GM12878 (cell line): ENCODE measurements around the gene SYT1. TPM values are rescaled to one million over a fixed set of nuclear protein-coding genes. Genes with fewer than 3 reads are reported as not detected.

ENCODE experiments used
- ATAC-seq: fragments of 200-7000 bp; cut with Tn5 transposase; 3 replicates; pipeline ENCODE4 v1.9.1; 2020; ENCODE audit warnings: mild to moderate bottlenecking, moderate library complexity
- BruUV-seq: library from RNA; stranded (reverse); fragments of 400-500 nt; replicated peaks from 2 replicates; lab custom pipeline; 2021; lab: Mats Ljungman, UMichigan
- CTCF ChIA-PET: fragments of 300-600 bp; sonication (Branson Sonifier 250); formaldehyde crosslinking; extraction: SDS; loops from one replicate; lab custom pipeline; 2021; ENCODE audit warnings: inconsistent platforms; lab: Yijun Ruan, JAX
- POLR2A ChIA-PET: fragments of 350-600 bp; formaldehyde crosslinking; extraction: SDS; loops from one replicate; lab custom pipeline; 2021; ENCODE audit warnings: inconsistent platforms; lab: Charles Lee
- RAD21 ChIA-PET: fragments of 300-600 bp; sonication (Branson Sonifier 250); formaldehyde crosslinking; loops from one replicate; lab custom pipeline; 2023; ENCODE audit warnings: antibody characterized with exemption; ENCODE audit not compliant: unreplicated experiment; lab: Charles Lee
- SMC1A ChIA-PET: fragments of 300-600 bp; sonication (Branson Sonifier 250); formaldehyde crosslinking; loops from one replicate; lab custom pipeline; 2023; ENCODE audit not compliant: unreplicated experiment, uncharacterized antibody; lab: Charles Lee
- DNase-seq: peaks from one replicate; pipeline ENCODE4 v3.0.0-alpha.2; 2011; ENCODE audit warnings: low read depth, low spot score
- FAIRE-seq: peaks from 3 replicates; lab custom pipeline; 2011; peaks lifted over from hg19 to GRCh38; lab: Jason Lieb, UNC
- H2AFZ ChIP-seq: 2 replicates; pipeline ENCODE4 v1.6.0; 2011; ENCODE audit warnings: low read depth, low read length, control low read depth; ENCODE audit not compliant: control insufficient read depth
- H3K27ac ChIP-seq: 2 replicates; pipeline ENCODE4 v1.5.1; 2011; ENCODE audit warnings: control low read depth; ENCODE audit not compliant: control insufficient read depth, insufficient read depth
- H3K27me3 ChIP-seq, 2 experiments: replicated peaks in 1 of 2; 2 replicates each; pipeline versions ENCODE4 v1.6.0 to v1.6.1; 2011; ENCODE audit warnings: low read length in 1 of 2; ENCODE audit not compliant: control insufficient read depth in 2 of 2, insufficient read depth in 2 of 2
- H3K36me3 ChIP-seq, 2 experiments: 2 replicates each; pipeline ENCODE4 v1.5.1; 2011; ENCODE audit warnings: low read length in 1 of 2; ENCODE audit not compliant: control insufficient read depth in 2 of 2, insufficient read depth in 2 of 2
- H3K4me1 ChIP-seq: 2 replicates; pipeline ENCODE4 v1.6.1; 2011; ENCODE audit warnings: mild to moderate bottlenecking, low read length, moderate library complexity, mixed read lengths; ENCODE audit not compliant: control insufficient read depth, insufficient read depth
- H3K4me2 ChIP-seq: 2 replicates; pipeline ENCODE4 v1.6.0; 2011; ENCODE audit warnings: control low read depth; ENCODE audit not compliant: control insufficient read depth, insufficient read depth
- H3K4me3 ChIP-seq: fragments of 200-600 bp; sonication (generic); 2 replicates; pipeline ENCODE4 v1.5.1; 2016
- H3K79me2 ChIP-seq: 2 replicates; pipeline ENCODE4 v1.6.0; 2011; ENCODE audit warnings: low read length; ENCODE audit not compliant: control insufficient read depth, insufficient read depth
- H3K9ac ChIP-seq: 2 replicates; pipeline ENCODE4 v1.8.0; 2011; ENCODE audit warnings: low read length, control low read depth, mixed read lengths; ENCODE audit not compliant: control insufficient read depth, insufficient read depth
- H3K9me3 ChIP-seq: replicated peaks from 3 replicates; pipeline ENCODE4 v1.5.1; 2011; ENCODE audit warnings: mild to moderate bottlenecking, low read length; ENCODE audit not compliant: control insufficient read depth, insufficient read depth
- H4K20me1 ChIP-seq: 2 replicates; pipeline ENCODE4 v1.6.0; 2011; ENCODE audit not compliant: control insufficient read depth, insufficient read depth
- BACH1 ChIP-seq: fragments of 450-650 bp; IDR thresholded peaks from 2 replicates; pipeline ENCODE4 v1.6.1; 2017; ENCODE audit warnings: mild to moderate bottlenecking, borderline replicate concordance
- BMI1 ChIP-seq: fragments of 450-650 bp; IDR thresholded peaks from 2 replicates; pipeline ENCODE4 v1.6.1; 2016; ENCODE audit warnings: mild to moderate bottlenecking, moderate library complexity, borderline replicate concordance
- CBX5 ChIP-seq: sonication (generic); IDR thresholded peaks from 2 replicates; pipeline ENCODE4 v1.6.1; 2016; ENCODE audit warnings: low read depth, moderate library complexity, mild to moderate bottlenecking, inconsistent platforms
- HDGF ChIP-seq: fragments of 450-650 bp; IDR thresholded peaks from 2 replicates; pipeline ENCODE4 v1.6.1; 2016; ENCODE audit warnings: antibody characterized with exemption
- IKZF2 ChIP-seq, 2 experiments: fragments of 450-650 bp; IDR thresholded peaks; 2 replicates each; pipeline ENCODE4 v1.6.1; 2017; ENCODE audit warnings: mild to moderate bottlenecking in 2 of 2, moderate library complexity in 2 of 2
- IRF4 ChIP-seq: IDR thresholded peaks from 2 replicates; pipeline ENCODE4 v1.6.1; 2011; ENCODE audit warnings: low read depth, low read length
- JUNB ChIP-seq: IDR thresholded peaks from 2 replicates; pipeline ENCODE4 v1.6.1; 2016; ENCODE audit warnings: antibody characterized with exemption, mild to moderate bottlenecking
- MXI1 ChIP-seq: fragments of 150-350 bp; IDR thresholded peaks from 2 replicates; pipeline ENCODE4 v1.6.1; 2011; ENCODE audit warnings: low read depth, mild to moderate bottlenecking, inconsistent platforms, low read length, improper control_type of control experiment
- PAX5 ChIP-seq: IDR thresholded peaks from 2 replicates; pipeline ENCODE4 v1.6.1; 2011; ENCODE audit warnings: low read depth, low read length, borderline replicate concordance
- RCOR1 ChIP-seq: conservative IDR thresholded peaks from 2 replicates; pipeline ENCODE4 v1.6.1; 2012; ENCODE audit warnings: low read depth, low read length, improper control_type of control experiment
- RUNX3 ChIP-seq: IDR thresholded peaks from 2 replicates; pipeline ENCODE4 v1.6.1; 2012; ENCODE audit warnings: low read length, inconsistent platforms
- TAF1 ChIP-seq: IDR thresholded peaks from 2 replicates; pipeline ENCODE4 v1.6.1; 2011; ENCODE audit warnings: mild to moderate bottlenecking, low read depth, low read length, borderline replicate concordance
- WGBS: methylation state at CpG from one replicate; pipeline ENCODE4 v1.1.6; 2016; ENCODE audit warnings: low lambda C conversion rate; ENCODE audit not compliant: insufficient replicate concordance, insufficient coverage; ENCODE audit errors: missing lambda C conversion rate; 5-methylcytosine and 5-hydroxymethylcytosine counted together
- in situ Hi-C: fragments of 300-500 bp; cut with MboI; formaldehyde crosslinking; loops from 9 replicates; pipeline ENCODE4 v1.14.3; 2018; ENCODE audit warnings: mixed read lengths
- intact Hi-C: fragments of 100-400 bp; cut with micrococcal nuclease; formaldehyde crosslinking; loops from one replicate; pipeline ENCODE4 v1.14.2; 2022; ENCODE audit not compliant: unreplicated experiment
- polyA plus RNA-seq, 11 experiments: library from polyadenylated mRNA; depleted of rRNA in 4 of 11; unstranded in 6 of 11; stranded (reverse) in 5 of 11; fragments of >200 nt; fragmentation: Nextera tagmentation in 4 of 11; fragmentation: Illumina TruSeq in 1 of 11; extraction: Ambion mirVana in 4 of 11; extraction: Trizol in 1 of 11; gene quantifications; 1 replicate in 1 of 11; 2 replicates in 10 of 11; pipeline versions ENCODE4 v1.2.1 to v1.2.3, GENCODE V29; 2011 to 2016; ENCODE audit warnings: inconsistent platforms in 2 of 11, missing spikeins in 2 of 11, low read depth in 1 of 11
- total RNA-seq, 4 experiments: library from RNA; depleted of rRNA in 3 of 4; stranded (reverse); fragments of >200 nt in 3 of 4; fragmentation: Illumina TruSeq in 1 of 4; extraction: Trizol in 1 of 4; gene quantifications; 2 replicates each; pipeline versions ENCODE4 v1.2.1 to v1.2.3, GENCODE V29; 2013 to 2021
- TF ChIP-seq, protein P1 (sequence below): fragments of 450-650 bp; IDR thresholded peaks from 2 replicates; pipeline ENCODE4 v1.6.1; 2016; ENCODE audit warnings: mild to moderate bottlenecking
- TF ChIP-seq, protein P2 (sequence below): fragments of 450-650 bp; IDR thresholded peaks from 2 replicates; pipeline ENCODE4 v1.6.1; 2017; ENCODE audit warnings: mild to moderate bottlenecking
- TF ChIP-seq, protein P3 (sequence below): fragments of 450-650 bp; formaldehyde crosslinking; IDR thresholded peaks from 2 replicates; pipeline ENCODE4 v1.5.0; 2022; ENCODE audit warnings: mild to moderate bottlenecking, missing genetic modification characterization
- TF ChIP-seq, protein P4 (sequence below): fragments of 450-650 bp; IDR thresholded peaks from 2 replicates; pipeline ENCODE4 v1.6.1; 2016; ENCODE audit warnings: mild to moderate bottlenecking, moderate library complexity, borderline replicate concordance

SYT1 gene
- total and polyA plus RNA-seq, 10 of the 15 experiments (the other 5 are each of a cell fraction or from before 2014, with no cell fraction given) = 0.10 to 0.28 TPM; not detected in 8

DNA sequence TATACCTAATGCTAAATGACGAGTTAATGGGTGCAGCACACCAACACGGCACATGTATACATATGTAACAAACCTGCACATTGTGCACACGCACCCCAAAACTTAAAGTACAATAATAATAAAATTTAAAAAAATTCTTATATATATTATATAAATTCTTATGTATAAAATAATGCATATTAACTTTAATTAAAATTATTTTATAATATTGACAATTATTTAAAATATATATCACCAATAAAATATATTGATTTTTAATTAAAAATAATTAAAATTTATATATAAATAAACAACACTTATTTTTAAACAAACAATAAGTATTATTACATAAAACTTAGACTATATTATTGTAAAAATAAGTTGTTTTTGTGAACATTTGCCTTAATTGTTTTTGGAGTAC is 188.8 kb downstream of the SYT1 start:
- Histone ChIP-seq H3K79me2 (no peaks in the 10 kb centered on the region), H3K4me1 (no peaks in the 10 kb centered on the region), H3K4me2 (no peak overlapping the region), H2AFZ (no peak overlapping the region), H3K9me3 (no peaks in the 10 kb centered on the region), H3K27me3 (no peaks in the 10 kb centered on the region), H4K20me1 (no peaks in the 10 kb centered on the region), H3K27ac (no peak overlapping the region), H3K9ac (no peak overlapping the region), H3K36me3 (no peaks in the 10 kb centered on the region), H3K4me3 (no peak overlapping the region)
- DNase-seq (no peak), ATAC-seq (no peak), FAIRE-seq (no peak)
- BruUV-seq = no TSS peak
- SMC1A ChIA-PET = no interaction called here
- CTCF ChIA-PET = no interaction called here
- RAD21 ChIA-PET = no interaction called here
- intact Hi-C loops = no loop called here
- WGBS = 39% methylated on average over 3 of the region's 3 CpGs
- in situ Hi-C loops = no loop called here
- POLR2A ChIA-PET = no interaction called here
- no peak for TF ChIP-seq HDGF
- TF ChIP-seq, protein P1, sequence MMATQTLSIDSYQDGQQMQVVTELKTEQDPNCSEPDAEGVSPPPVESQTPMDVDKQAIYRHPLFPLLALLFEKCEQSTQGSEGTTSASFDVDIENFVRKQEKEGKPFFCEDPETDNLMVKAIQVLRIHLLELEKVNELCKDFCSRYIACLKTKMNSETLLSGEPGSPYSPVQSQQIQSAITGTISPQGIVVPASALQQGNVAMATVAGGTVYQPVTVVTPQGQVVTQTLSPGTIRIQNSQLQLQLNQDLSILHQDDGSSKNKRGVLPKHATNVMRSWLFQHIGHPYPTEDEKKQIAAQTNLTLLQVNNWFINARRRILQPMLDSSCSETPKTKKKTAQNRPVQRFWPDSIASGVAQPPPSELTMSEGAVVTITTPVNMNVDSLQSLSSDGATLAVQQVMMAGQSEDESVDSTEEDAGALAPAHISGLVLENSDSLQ = no peak
- TF ChIP-seq JUNB = no peak
- TF ChIP-seq BACH1 = no peak
- no peak for TF ChIP-seq RUNX3
- TF ChIP-seq RCOR1 = no peak
- TF ChIP-seq, protein P2, sequence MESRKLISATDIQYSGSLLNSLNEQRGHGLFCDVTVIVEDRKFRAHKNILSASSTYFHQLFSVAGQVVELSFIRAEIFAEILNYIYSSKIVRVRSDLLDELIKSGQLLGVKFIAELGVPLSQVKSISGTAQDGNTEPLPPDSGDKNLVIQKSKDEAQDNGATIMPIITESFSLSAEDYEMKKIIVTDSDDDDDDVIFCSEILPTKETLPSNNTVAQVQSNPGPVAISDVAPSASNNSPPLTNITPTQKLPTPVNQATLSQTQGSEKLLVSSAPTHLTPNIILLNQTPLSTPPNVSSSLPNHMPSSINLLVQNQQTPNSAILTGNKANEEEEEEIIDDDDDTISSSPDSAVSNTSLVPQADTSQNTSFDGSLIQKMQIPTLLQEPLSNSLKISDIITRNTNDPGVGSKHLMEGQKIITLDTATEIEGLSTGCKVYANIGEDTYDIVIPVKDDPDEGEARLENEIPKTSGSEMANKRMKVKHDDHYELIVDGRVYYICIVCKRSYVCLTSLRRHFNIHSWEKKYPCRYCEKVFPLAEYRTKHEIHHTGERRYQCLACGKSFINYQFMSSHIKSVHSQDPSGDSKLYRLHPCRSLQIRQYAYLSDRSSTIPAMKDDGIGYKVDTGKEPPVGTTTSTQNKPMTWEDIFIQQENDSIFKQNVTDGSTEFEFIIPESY = no peak
- no peak for TF ChIP-seq IRF4
- TF ChIP-seq, protein P3, sequence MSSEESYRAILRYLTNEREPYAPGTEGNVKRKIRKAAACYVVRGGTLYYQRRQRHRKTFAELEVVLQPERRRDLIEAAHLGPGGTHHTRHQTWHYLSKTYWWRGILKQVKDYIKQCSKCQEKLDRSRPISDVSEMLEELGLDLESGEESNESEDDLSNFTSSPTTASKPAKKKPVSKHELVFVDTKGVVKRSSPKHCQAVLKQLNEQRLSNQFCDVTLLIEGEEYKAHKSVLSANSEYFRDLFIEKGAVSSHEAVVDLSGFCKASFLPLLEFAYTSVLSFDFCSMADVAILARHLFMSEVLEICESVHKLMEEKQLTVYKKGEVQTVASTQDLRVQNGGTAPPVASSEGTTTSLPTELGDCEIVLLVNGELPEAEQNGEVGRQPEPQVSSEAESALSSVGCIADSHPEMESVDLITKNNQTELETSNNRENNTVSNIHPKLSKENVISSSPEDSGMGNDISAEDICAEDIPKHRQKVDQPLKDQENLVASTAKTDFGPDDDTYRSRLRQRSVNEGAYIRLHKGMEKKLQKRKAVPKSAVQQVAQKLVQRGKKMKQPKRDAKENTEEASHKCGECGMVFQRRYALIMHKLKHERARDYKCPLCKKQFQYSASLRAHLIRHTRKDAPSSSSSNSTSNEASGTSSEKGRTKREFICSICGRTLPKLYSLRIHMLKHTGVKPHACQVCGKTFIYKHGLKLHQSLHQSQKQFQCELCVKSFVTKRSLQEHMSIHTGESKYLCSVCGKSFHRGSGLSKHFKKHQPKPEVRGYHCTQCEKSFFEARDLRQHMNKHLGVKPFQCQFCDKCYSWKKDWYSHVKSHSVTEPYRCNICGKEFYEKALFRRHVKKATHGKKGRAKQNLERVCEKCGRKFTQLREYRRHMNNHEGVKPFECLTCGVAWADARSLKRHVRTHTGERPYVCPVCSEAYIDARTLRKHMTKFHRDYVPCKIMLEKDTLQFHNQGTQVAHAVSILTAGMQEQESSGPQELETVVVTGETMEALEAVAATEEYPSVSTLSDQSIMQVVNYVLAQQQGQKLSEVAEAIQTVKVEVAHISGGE (CRISPR knock-in tag) = no peak
- TF ChIP-seq CBX5 = no peak
- no peak for TF ChIP-seq MXI1
- no peak for TF ChIP-seq BMI1
- TF ChIP-seq TAF1 = no peak
- TF ChIP-seq, protein P4, sequence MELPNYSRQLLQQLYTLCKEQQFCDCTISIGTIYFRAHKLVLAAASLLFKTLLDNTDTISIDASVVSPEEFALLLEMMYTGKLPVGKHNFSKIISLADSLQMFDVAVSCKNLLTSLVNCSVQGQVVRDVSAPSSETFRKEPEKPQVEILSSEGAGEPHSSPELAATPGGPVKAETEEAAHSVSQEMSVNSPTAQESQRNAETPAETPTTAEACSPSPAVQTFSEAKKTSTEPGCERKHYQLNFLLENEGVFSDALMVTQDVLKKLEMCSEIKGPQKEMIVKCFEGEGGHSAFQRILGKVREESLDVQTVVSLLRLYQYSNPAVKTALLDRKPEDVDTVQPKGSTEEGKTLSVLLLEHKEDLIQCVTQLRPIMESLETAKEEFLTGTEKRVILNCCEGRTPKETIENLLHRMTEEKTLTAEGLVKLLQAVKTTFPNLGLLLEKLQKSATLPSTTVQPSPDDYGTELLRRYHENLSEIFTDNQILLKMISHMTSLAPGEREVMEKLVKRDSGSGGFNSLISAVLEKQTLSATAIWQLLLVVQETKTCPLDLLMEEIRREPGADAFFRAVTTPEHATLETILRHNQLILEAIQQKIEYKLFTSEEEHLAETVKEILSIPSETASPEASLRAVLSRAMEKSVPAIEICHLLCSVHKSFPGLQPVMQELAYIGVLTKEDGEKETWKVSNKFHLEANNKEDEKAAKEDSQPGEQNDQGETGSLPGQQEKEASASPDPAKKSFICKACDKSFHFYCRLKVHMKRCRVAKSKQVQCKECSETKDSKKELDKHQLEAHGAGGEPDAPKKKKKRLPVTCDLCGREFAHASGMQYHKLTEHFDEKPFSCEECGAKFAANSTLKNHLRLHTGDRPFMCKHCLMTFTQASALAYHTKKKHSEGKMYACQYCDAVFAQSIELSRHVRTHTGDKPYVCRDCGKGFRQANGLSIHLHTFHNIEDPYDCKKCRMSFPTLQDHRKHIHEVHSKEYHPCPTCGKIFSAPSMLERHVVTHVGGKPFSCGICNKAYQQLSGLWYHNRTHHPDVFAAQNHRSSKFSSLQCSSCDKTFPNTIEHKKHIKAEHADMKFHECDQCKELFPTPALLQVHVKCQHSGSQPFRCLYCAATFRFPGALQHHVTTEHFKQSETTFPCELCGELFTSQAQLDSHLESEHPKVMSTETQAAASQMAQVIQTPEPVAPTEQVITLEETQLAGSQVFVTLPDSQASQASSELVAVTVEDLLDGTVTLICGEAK = no peak
- no peak for TF ChIP-seq PAX5
- TF ChIP-seq IKZF2 (IDR thresholded peaks at IDR 0.05) = no peak
